HL-60 (cell line): ENCODE results near the gene CBL.

Source experiments
- DNase-seq, 2 experiments: peaks; one replicate each; pipeline ENCODE4 v3.0.0-alpha.2; 2010 to 2020; ENCODE audit warnings: low read depth in 1 of 2, low spot score in 1 of 2
- H3K27ac ChIP-seq: fragments of 250-450 bp; sonication (Bioruptor Pico); replicated peaks from 2 replicates; pipeline ENCODE4 v1.5.1; 2020; ENCODE audit warnings: mild to moderate bottlenecking, moderate library complexity
- H3K27me3 ChIP-seq: fragments of 250-450 bp; sonication (Bioruptor Pico); 2 replicates; pipeline ENCODE4 v1.5.1; 2021; ENCODE audit warnings: mild to moderate bottlenecking, moderate library complexity; ENCODE audit not compliant: insufficient read depth, poor library complexity, severe bottlenecking
- H3K4me3 ChIP-seq: replicated peaks from 2 replicates; pipeline ENCODE4 v1.5.1; 2011; ENCODE audit warnings: mild to moderate bottlenecking, control low read depth, low read length; ENCODE audit not compliant: insufficient read depth
- CTCF ChIP-seq: IDR thresholded peaks from one replicate; pipeline ENCODE4 v1.5.1; 2011; ENCODE audit warnings: low read length, control low read depth, inconsistent platforms; ENCODE audit not compliant: insufficient read depth
- GABPA ChIP-seq: IDR thresholded peaks from 2 replicates; pipeline ENCODE4 v1.6.1; 2012; ENCODE audit warnings: low read depth
- POLR2AphosphoS5 ChIP-seq: IDR thresholded peaks from 2 replicates; pipeline ENCODE4 v1.6.1; 2012; ENCODE audit warnings: low read depth
- REST ChIP-seq: IDR thresholded peaks from 2 replicates; pipeline ENCODE4 v1.6.1; 2012; ENCODE audit warnings: low read depth; ENCODE audit not compliant: insufficient replicate concordance
- SPI1 ChIP-seq: IDR thresholded peaks from 2 replicates; pipeline ENCODE4 v1.6.1; 2012; ENCODE audit warnings: low read depth, mild to moderate bottlenecking, borderline replicate concordance

CBL gene

GRCh38 chr11:119336744-119337469 lies 130.8 kb downstream of the CBL start:
- Histone ChIP-seq H3K27me3 (peaks cover 20% of the 10 kb centered on the region), H3K27ac (no peak overlapping the region), H3K4me3 (no peak overlapping the region)
- TF ChIP-seq GABPA (no peak), CTCF (no peak), SPI1 (no peak), REST (no peak), POLR2AphosphoS5 (no peak)
- no peak for DNase-seq

GRCh38 chr11:119337581-119338317 lies 131.6 kb downstream of the CBL start:
- no peak overlapping the region for H3K27ac ChIP-seq
- peaks cover 24% of the 10 kb centered on the region for H3K27me3 ChIP-seq
- no peak overlapping the region for H3K4me3 ChIP-seq
- TF ChIP-seq GABPA (no peak), POLR2AphosphoS5 (no peak), SPI1 (no peak), CTCF (no peak), REST (no peak)
- DNase-seq: no peak

GRCh38 chr11:119338318-119338890 lies 132.3 kb downstream of the CBL start:
- Histone ChIP-seq H3K27me3 (peaks cover 24% of the 10 kb centered on the region), H3K4me3 (no peak overlapping the region), H3K27ac (no peak overlapping the region)
- TF ChIP-seq CTCF (peak; percentile 29), SPI1 (no peak), POLR2AphosphoS5 (no peak)
- DNase-seq: peak in 1 of 2 experiments; percentile 70
